OCI-LY7 (cell line): ENCODE results near the gene GPD2. TPM values are rescaled to one million over a fixed set of nuclear protein-coding genes. Genes with fewer than 3 reads are reported as not detected.

Source experiments
- BruUV-seq: library from RNA; stranded (reverse); fragments of 400-500 nt; replicated peaks from 2 replicates; lab custom pipeline; 2021; lab: Mats Ljungman, UMichigan
- CTCF ChIA-PET: fragments of 300-600 bp; sonication (Branson Sonifier 250); formaldehyde crosslinking; loops from one replicate; lab custom pipeline; 2022; ENCODE audit warnings: antibody characterized with exemption; ENCODE audit not compliant: unreplicated experiment; lab: Charles Lee
- POLR2A ChIA-PET: fragments of 300-600 bp; sonication (Branson Sonifier 250); formaldehyde crosslinking; loops from one replicate; lab custom pipeline; 2022; ENCODE audit warnings: antibody characterized with exemption; lab: Charles Lee
- DNase-seq: peaks from one replicate; pipeline ENCODE4 v3.0.0-alpha.2; 2015; ENCODE audit warnings: low spot score
- H2AFZ ChIP-seq: fragments of 200-600 bp; sonication (generic), shearing (Covaris generic); 2 replicates; pipeline ENCODE4 v1.6.1; 2014; ENCODE audit warnings: mild to moderate bottlenecking, antibody characterized with exemption, low read length, moderate library complexity
- H3K27ac ChIP-seq: fragments of 200-600 bp; sonication (generic); 2 replicates; pipeline ENCODE4 v1.5.1; 2014; ENCODE audit warnings: mixed run types, low read depth, mild to moderate bottlenecking, moderate library complexity, low read length, inconsistent platforms; ENCODE audit not compliant: poor library complexity, severe bottlenecking
- H3K36me3 ChIP-seq: fragments of 200-600 bp; sonication (generic); 2 replicates; pipeline ENCODE4 v1.6.1; 2014; ENCODE audit warnings: mild to moderate bottlenecking, antibody characterized with exemption, low read length, moderate library complexity, mixed read lengths; ENCODE audit not compliant: insufficient read depth
- H3K4me1 ChIP-seq: fragments of 200-600 bp; sonication (generic); 2 replicates; pipeline ENCODE4 v1.5.1; 2014; ENCODE audit warnings: mild to moderate bottlenecking, low read length; ENCODE audit not compliant: insufficient read depth, poor library complexity, severe bottlenecking
- H3K4me2 ChIP-seq: fragments of 200-600 bp; sonication (generic); 2 replicates; pipeline ENCODE4 v1.6.1; 2014; ENCODE audit warnings: mild to moderate bottlenecking, low read length
- H3K4me3 ChIP-seq: fragments of 200-600 bp; sonication (generic); 2 replicates; pipeline ENCODE4 v1.5.1; 2014; ENCODE audit warnings: mild to moderate bottlenecking, low read depth, low read length; ENCODE audit not compliant: poor library complexity, severe bottlenecking
- H3K79me2 ChIP-seq: fragments of 200-600 bp; sonication (generic); 2 replicates; pipeline ENCODE4 v1.6.1; 2016; ENCODE audit warnings: low read depth, mild to moderate bottlenecking, low read length, moderate library complexity, mixed read lengths; ENCODE audit not compliant: insufficient read depth
- H3K9me2 ChIP-seq: fragments of 200-600 bp; sonication (generic); 2 replicates; pipeline ENCODE4 v1.6.1; 2016; ENCODE audit warnings: mild to moderate bottlenecking, low read length, mixed read lengths; ENCODE audit not compliant: insufficient read depth
- H3K9me3 ChIP-seq: fragments of 200-600 bp; sonication (generic); 2 replicates; pipeline ENCODE4 v1.6.1; 2014; ENCODE audit warnings: mild to moderate bottlenecking, mixed run types, low read length, mixed read lengths
- H4K20me1 ChIP-seq: fragments of 200-600 bp; sonication (generic); 2 replicates; pipeline ENCODE4 v1.6.1; 2014; ENCODE audit warnings: mild to moderate bottlenecking, antibody characterized with exemption, low read length, moderate library complexity, mixed read lengths; ENCODE audit not compliant: insufficient read depth
- CTCF ChIP-seq: fragments of 200-600 bp; sonication (generic); conservative IDR thresholded peaks from 2 replicates; pipeline ENCODE4 v1.5.1; 2014; ENCODE audit warnings: mild to moderate bottlenecking, antibody characterized with exemption, low read length, moderate library complexity, mixed read lengths
- EZH2phosphoT487 ChIP-seq: fragments of 200-600 bp; sonication (generic); IDR thresholded peaks from 2 replicates; pipeline ENCODE4 v1.6.1; 2018; ENCODE audit warnings: low read depth, borderline replicate concordance, mild to moderate bottlenecking, mixed run types, antibody characterized with exemption, low read length, moderate library complexity, mixed read lengths
- intact Hi-C: fragments of 100-400 bp; cut with micrococcal nuclease; formaldehyde crosslinking; loops from one replicate; pipeline ENCODE4 v1.10.0; 2022; ENCODE audit not compliant: unreplicated experiment
- total RNA-seq, 2 experiments: library from RNA; depleted of rRNA in 1 of 2; stranded (reverse); fragments of >200 nt in 1 of 2; shearing (Covaris generic) in 1 of 2; gene quantifications; 2 replicates each; pipeline ENCODE4 v1.2.3, GENCODE V29; 2014 to 2022

GPD2 gene
- total RNA-seq, 2 experiments from 2014 or later, result 6.6 to 20.2 TPM

GRCh38 chr2:156457523-156458517, 21.6 kb downstream of the GPD2 start:
- no TSS peak for BruUV-seq
- Histone ChIP-seq H3K36me3 (no peaks in the 10 kb centered on the region), H2AFZ (no peak overlapping the region), H4K20me1 (no peaks in the 10 kb centered on the region), H3K9me3 (no peaks in the 10 kb centered on the region), H3K4me2 (no peak overlapping the region), H3K4me1 (peaks cover 4% of the 10 kb centered on the region), H3K9me2 (no peaks in the 10 kb centered on the region), H3K4me3 (no peak overlapping the region), H3K79me2 (no peaks in the 10 kb centered on the region), H3K27ac (no peak overlapping the region)
- intact Hi-C loops, result no loop called here
- no peak for TF ChIP-seq CTCF
- no peak for TF ChIP-seq EZH2phosphoT487
- POLR2A ChIA-PET, result interaction anchor here (0.5 to 0.7 kb wide), 2 partner anchors 60 to 100 kb away, joined by 3 read pairs; no protein-coding TSS in a partner anchor
- DNase-seq, result no peak
- CTCF ChIA-PET, result no interaction called here

- intact Hi-C loops, result no loop called here
- Histone ChIP-seq H4K20me1 (no peaks in the 10 kb centered on the region), H3K27ac (no peak overlapping the region), H3K9me3 (no peaks in the 10 kb centered on the region), H3K4me1 (peaks cover 4% of the 10 kb centered on the region), H3K4me2 (no peak overlapping the region), H3K79me2 (no peaks in the 10 kb centered on the region), H3K9me2 (no peaks in the 10 kb centered on the region), H2AFZ (no peak overlapping the region), H3K36me3 (no peaks in the 10 kb centered on the region), H3K4me3 (no peak overlapping the region)
- ChIA-PET POLR2A (no interaction called here), CTCF (no interaction called here)
- no peak for DNase-seq
- BruUV-seq, result no TSS peak
- TF ChIP-seq EZH2phosphoT487, result no peak
- no peak for TF ChIP-seq CTCF
Measured at GRCh38 chr2:156459720-156460119, 23.5 kb downstream of the GPD2 start.

- BruUV-seq, result no TSS peak
- H4K20me1 ChIP-seq, result no peaks in the 10 kb centered on the region
- no peak overlapping the region for H3K4me3 ChIP-seq
- intact Hi-C loops, result no loop called here
- H3K36me3 ChIP-seq, result no peaks in the 10 kb centered on the region
- CTCF ChIA-PET, result no interaction called here
- no peaks in the 10 kb centered on the region for H3K79me2 ChIP-seq
- no peak overlapping the region for H2AFZ ChIP-seq
- H3K4me1 ChIP-seq, result no peaks in the 10 kb centered on the region
- no peaks in the 10 kb centered on the region for H3K9me2 ChIP-seq
- TF ChIP-seq CTCF (no peak), EZH2phosphoT487 (no peak)
- POLR2A ChIA-PET, result interaction anchor here (0.5 to 0.6 kb wide), 2 partner anchors 28 to 542 kb away, joined by 3 to 7 read pairs; no protein-coding TSS in a partner anchor
- H3K27ac ChIP-seq, result no peak overlapping the region
- DNase-seq, result no peak
- no peaks in the 10 kb centered on the region for H3K9me3 ChIP-seq
- H3K4me2 ChIP-seq, result no peak overlapping the region
Measured at GRCh38 chr2:156464106-156464505, 27.9 kb downstream of the GPD2 start.
